Measurements from ENCODE around the gene CDK11B. TPM values are rescaled to one million over a fixed set of nuclear protein-coding genes. Genes with fewer than 3 reads are reported as not detected.
"Not testable (repeated sequence)": the region's sequence is repeated elsewhere in the genome, so short reads cannot be mapped to it uniquely, and the experiment has no call there.

Gene CDK11B
- total RNA-seq, 4 donors from 2014 or later: 19.4 to 42.3 (median 21.8) TPM

DNA sequence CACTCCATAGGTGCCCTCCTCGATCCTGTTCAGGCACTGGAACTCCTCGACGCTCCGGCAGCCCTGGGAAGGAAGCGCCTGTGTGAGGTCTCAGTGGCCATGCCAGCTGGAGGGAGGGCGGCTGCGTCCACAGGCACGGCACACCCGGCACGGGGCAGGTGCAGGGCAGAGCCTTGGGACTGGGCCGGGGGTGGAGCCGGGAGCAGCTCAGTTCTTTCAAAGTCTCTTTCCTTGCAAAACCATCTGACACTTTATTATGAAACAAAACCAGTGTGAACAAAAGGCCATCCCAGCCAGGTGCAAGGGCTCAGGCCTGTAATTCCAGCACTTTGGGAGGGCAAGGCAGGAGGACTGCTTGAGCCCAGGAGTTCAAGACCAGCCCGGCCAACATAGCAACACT is 20.3 kb downstream of the CDK11B start:
- WGBS, 2 donors: 82 to 88% methylated on average over 3 to 9 of the region's 13 CpGs
- H3K4me3 ChIP-seq (ENCODE audit: low read depth, poor library complexity, severe bottlenecking); intact Hi-C loops (cut with DNase I; ENCODE audit: low total_unique reads); DNase-seq (ENCODE audit: low spot score in 2 of 2): not testable (repeated sequence)

GRCh38 chr1:1637479-1637875 is 21.3 kb downstream of the CDK11B start:
- peak in 1 of 2 donors; percentile 64 for DNase-seq (ENCODE audit: low spot score in 2 of 2)
- H3K4me3 ChIP-seq (ENCODE audit: low read depth, poor library complexity, severe bottlenecking); intact Hi-C loops (cut with DNase I; ENCODE audit: low total_unique reads): not testable (repeated sequence)
- 86 to 95% methylated on average over 4 to 14 of the region's 14 CpGs for WGBS, 2 donors

DNA sequence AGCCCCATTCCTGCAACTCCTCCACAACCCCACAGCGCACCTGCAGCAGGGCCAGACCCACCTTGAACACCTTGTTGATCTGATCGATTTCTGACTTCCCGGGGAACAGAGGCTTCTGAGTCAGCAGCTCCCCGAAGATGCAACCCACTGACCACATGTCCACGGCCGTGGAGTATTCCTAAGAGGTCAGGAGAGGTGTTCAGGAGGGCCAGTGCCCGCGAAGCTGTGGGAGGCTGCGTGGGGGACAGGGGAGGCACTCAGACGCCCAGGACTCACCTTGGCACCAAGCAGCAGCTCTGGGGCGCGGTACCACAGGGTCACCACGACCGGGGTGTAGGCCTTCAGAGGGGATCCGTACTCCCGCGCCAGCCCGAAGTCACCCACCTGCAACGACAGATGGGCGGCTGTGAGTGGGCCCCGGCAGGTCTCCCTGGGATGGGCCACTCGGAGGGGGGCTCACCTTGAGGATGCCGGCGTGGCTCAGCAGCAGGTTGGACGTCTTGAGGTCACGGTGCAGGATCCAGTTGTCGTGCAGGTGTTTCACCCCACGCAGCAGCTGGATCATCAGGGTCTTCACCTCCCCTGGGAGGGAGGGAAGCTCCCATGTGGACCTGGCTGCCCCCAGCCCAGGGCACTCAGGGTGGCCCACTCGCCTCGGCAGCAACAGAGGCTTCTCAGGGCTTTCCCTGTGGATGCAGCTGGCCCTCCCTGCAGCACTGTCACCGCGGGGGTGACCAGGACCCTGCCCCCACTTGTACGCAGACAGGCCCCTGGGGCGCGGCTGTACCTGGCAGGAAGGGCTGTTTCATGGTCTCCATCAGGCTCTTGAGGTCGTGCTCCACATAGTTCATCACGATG is 22.0 kb downstream of the CDK11B start:
- DNase-seq (ENCODE audit: low spot score in 2 of 2); intact Hi-C loops (cut with DNase I; ENCODE audit: low total_unique reads); H3K4me3 ChIP-seq (ENCODE audit: low read depth, poor library complexity, severe bottlenecking): not testable (repeated sequence)
- WGBS, 2 donors: 88 to 92% methylated on average over 15 to 33 of the region's 37 CpGs

DNA sequence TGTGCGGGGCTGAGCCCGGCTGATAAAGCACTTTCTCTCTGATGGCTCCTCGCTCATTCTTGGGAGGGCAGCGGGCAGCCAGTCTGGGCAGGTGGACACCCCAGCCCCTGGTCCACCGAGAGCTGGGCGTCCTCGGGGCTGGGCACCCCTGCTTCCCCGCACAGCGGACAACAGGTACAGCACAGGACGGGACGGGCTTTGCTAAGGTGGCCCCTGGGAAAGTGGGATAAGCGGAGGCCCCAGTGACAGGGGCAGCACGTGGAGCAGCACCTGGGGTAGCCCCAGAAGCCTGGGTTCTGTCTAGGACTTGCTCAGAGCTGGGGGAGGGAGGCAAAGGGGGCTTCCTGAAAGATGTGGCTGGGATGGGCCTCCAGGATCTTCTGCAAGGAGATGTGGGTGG is 24.2 kb downstream of the CDK11B start:
- DNase-seq (ENCODE audit: low spot score in 2 of 2); intact Hi-C loops (cut with DNase I; ENCODE audit: low total_unique reads): not testable (repeated sequence)
- WGBS, 2 donors: 95 to 97% methylated on average over 9 of the region's 13 CpGs

GRCh38 chr1:1633409-1633808 is 25.4 kb downstream of the CDK11B start:
- H3K4me3 ChIP-seq (ENCODE audit: low read depth, poor library complexity, severe bottlenecking); DNase-seq (ENCODE audit: low spot score in 2 of 2); intact Hi-C loops (cut with DNase I; ENCODE audit: low total_unique reads): not testable (repeated sequence)
- no CpG with 5 or more reads among the region's 35 CpGs for WGBS, 2 donors

More for the DNA sequence above, 24.2 kb downstream of the CDK11B start:
- H3K4me3 ChIP-seq (ENCODE audit: low read depth, poor library complexity, severe bottlenecking): not testable (repeated sequence)

- H3K4me3 ChIP-seq (ENCODE audit: low read depth, poor library complexity, severe bottlenecking): no peak within 1 kb of the TSS
- no peak for TF ChIP-seq POLR2A (IDR thresholded peaks at IDR 0.05)
- TF ChIP-seq, protein P1, sequence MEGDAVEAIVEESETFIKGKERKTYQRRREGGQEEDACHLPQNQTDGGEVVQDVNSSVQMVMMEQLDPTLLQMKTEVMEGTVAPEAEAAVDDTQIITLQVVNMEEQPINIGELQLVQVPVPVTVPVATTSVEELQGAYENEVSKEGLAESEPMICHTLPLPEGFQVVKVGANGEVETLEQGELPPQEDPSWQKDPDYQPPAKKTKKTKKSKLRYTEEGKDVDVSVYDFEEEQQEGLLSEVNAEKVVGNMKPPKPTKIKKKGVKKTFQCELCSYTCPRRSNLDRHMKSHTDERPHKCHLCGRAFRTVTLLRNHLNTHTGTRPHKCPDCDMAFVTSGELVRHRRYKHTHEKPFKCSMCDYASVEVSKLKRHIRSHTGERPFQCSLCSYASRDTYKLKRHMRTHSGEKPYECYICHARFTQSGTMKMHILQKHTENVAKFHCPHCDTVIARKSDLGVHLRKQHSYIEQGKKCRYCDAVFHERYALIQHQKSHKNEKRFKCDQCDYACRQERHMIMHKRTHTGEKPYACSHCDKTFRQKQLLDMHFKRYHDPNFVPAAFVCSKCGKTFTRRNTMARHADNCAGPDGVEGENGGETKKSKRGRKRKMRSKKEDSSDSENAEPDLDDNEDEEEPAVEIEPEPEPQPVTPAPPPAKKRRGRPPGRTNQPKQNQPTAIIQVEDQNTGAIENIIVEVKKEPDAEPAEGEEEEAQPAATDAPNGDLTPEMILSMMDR (IDR thresholded peaks at IDR 0.05): no peak
- WGBS, 2 donors: 2 to 10% methylated on average over 6 to 20 of the region's 48 CpGs
- DNase-seq (ENCODE audit: low spot score in 2 of 2): no peak
- intact Hi-C loops (cut with DNase I; ENCODE audit: low total_unique reads): no loop called here
Measured at GRCh38 chr1:1631782-1632420, 26.9 kb downstream of the CDK11B start, which contains the start of gene MMP23B. Gene MMP23B, plus strand, starts transcription at chr1:1632173. Its CDS starts 46 bp downstream, at chr1:1632219.

- 5 to 9% methylated on average over 22 to 36 of the region's 79 CpGs for WGBS, 2 donors
Measured at GRCh38 chr1:1630965-1631781, 27.6 kb downstream of the CDK11B start.

More at GRCh38 chr1:1630965-1631781, 27.6 kb downstream of the CDK11B start:
- intact Hi-C loops (cut with DNase I; ENCODE audit: low total_unique reads): no loop called here
- peak in 1 of 2 donors; percentile 94 for DNase-seq (ENCODE audit: low spot score in 2 of 2)
- no peak for TF ChIP-seq POLR2A (IDR thresholded peaks at IDR 0.05)
- TF ChIP-seq, protein P1 (IDR thresholded peaks at IDR 0.05): no peak
- no peak overlapping the region for H3K4me3 ChIP-seq (ENCODE audit: low read depth, poor library complexity, severe bottlenecking)

Data from lower leg skin (tissue), 4 donors.